Astrocyte (in vitro differentiated cells and primary cell): ENCODE results near the gene UQCC2. TPM values are rescaled to one million over a fixed set of nuclear protein-coding genes. Genes with fewer than 3 reads are reported as not detected.

Experiments
- DNase-seq: peaks from one replicate; pipeline ENCODE4 v3.0.0-alpha.2; 2010; ENCODE audit warnings: low read depth
- FAIRE-seq: peaks from 2 replicates; lab custom pipeline; 2011; peaks lifted over from hg19 to GRCh38; lab: Jason Lieb, UNC
- H2AFZ ChIP-seq: 2 replicates; pipeline ENCODE4 v1.6.0; 2012; ENCODE audit warnings: low read depth, low read length, inconsistent platforms
- H3K27ac ChIP-seq: 2 replicates; pipeline ENCODE4 v1.5.1; 2011; ENCODE audit warnings: low read depth, low read length, inconsistent platforms
- H3K27me3 ChIP-seq: 2 replicates; pipeline ENCODE4 v1.6.0; 2011; ENCODE audit warnings: low read length, inconsistent platforms; ENCODE audit not compliant: insufficient read depth
- H3K36me3 ChIP-seq: 2 replicates; pipeline ENCODE4 v1.5.1; 2011; ENCODE audit warnings: low read length, inconsistent platforms; ENCODE audit not compliant: insufficient read depth
- H3K4me1 ChIP-seq: 2 replicates; pipeline ENCODE4 v1.5.1; 2011; ENCODE audit warnings: low read length, inconsistent platforms; ENCODE audit not compliant: insufficient read depth
- H3K4me2 ChIP-seq: 2 replicates; pipeline ENCODE4 v1.6.0; 2012; ENCODE audit warnings: low read length, inconsistent platforms
- H3K4me3 ChIP-seq: 2 replicates; pipeline ENCODE4 v1.5.1; 2011; ENCODE audit warnings: low read depth, mild to moderate bottlenecking, low read length, inconsistent platforms; ENCODE audit not compliant: insufficient read depth
- H3K79me2 ChIP-seq: 2 replicates; pipeline ENCODE4 v1.6.0; 2012; ENCODE audit warnings: mild to moderate bottlenecking, low read length, inconsistent platforms; ENCODE audit not compliant: insufficient read depth
- H3K9ac ChIP-seq: 2 replicates; pipeline ENCODE4 v1.6.0; 2012; ENCODE audit warnings: mild to moderate bottlenecking, low read length, inconsistent platforms
- H3K9me3 ChIP-seq: 2 replicates; pipeline ENCODE4 v1.5.1; 2012; ENCODE audit warnings: low read depth, mild to moderate bottlenecking, low read length, inconsistent platforms; ENCODE audit not compliant: insufficient read depth
- H4K20me1 ChIP-seq: 2 replicates; pipeline ENCODE4 v1.6.0; 2012; ENCODE audit warnings: low read length, inconsistent platforms; ENCODE audit not compliant: insufficient read depth
- H3K27ac Mint-ChIP-seq: one replicate; pipeline ENCODE4 v1.8.0; 2021; ENCODE audit warnings: mild to moderate bottlenecking, mixed read lengths; ENCODE audit not compliant: unreplicated experiment
- H3K27me3 Mint-ChIP-seq: one replicate; pipeline ENCODE4 v1.8.0; 2021; ENCODE audit warnings: low read depth, mixed read lengths; ENCODE audit not compliant: unreplicated experiment
- H3K36me3 Mint-ChIP-seq: one replicate; pipeline ENCODE4 v1.8.0; 2021; ENCODE audit warnings: low read depth, mixed read lengths; ENCODE audit not compliant: unreplicated experiment
- H3K4me1 Mint-ChIP-seq: one replicate; pipeline ENCODE4 v1.8.0; 2021; ENCODE audit warnings: low read depth, mixed read lengths; ENCODE audit not compliant: unreplicated experiment
- H3K4me3 Mint-ChIP-seq: one replicate; pipeline ENCODE4 v1.8.0; 2021; ENCODE audit warnings: mild to moderate bottlenecking, moderate library complexity, mixed read lengths; ENCODE audit not compliant: unreplicated experiment
- H3K9me3 Mint-ChIP-seq: one replicate; pipeline ENCODE4 v1.8.0; 2021; ENCODE audit warnings: mild to moderate bottlenecking, mixed read lengths; ENCODE audit not compliant: unreplicated experiment
- EZH2 ChIP-seq: IDR thresholded peaks from 2 replicates; pipeline ENCODE4 v1.6.1; 2012; ENCODE audit warnings: mild to moderate bottlenecking, low read length, inconsistent platforms; ENCODE audit not compliant: insufficient read depth
- total RNA-seq: library from RNA; stranded (reverse); gene quantifications from 2 replicates; pipeline ENCODE4 v1.2.1, GENCODE V29; 2021
- TF ChIP-seq, protein P1 (sequence below): IDR thresholded peaks from 2 replicates; pipeline ENCODE4 v1.5.1; 2011; ENCODE audit warnings: low read depth, mild to moderate bottlenecking, inconsistent platforms, low read length, moderate library complexity; ENCODE audit not compliant: insufficient read depth

The UQCC2 gene
- total RNA-seq, 1 donor from 2014 or later, result 70.2 TPM

DNA sequence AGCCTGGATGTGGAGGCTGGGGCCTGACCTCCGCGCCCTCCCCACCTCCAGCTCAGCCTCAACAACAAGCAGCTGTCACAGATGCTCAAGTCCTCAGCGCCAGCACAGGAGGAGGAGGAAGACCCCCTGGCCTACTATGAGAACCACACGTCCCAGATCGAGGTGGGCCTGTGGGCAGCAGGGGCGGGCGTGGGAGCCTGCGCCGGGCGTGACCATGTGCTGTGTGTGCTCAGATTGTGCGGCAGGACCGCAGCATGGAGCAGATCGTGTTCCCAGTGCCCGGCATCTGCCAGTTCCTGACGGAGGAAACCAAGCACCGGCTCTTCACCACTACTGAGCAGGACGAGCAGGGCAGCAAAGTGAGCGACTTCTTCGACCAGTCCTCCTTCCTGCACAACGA lies 23.5 kb downstream of the UQCC2 start:
- H3K4me1 ChIP-seq, result peaks cover 20% of the 10 kb centered on the region
- Mint-ChIP-seq H3K36me3 (peaks cover 24% of the 10 kb centered on the region), H3K27me3 (no peaks in the 10 kb centered on the region), H3K27ac (no peak overlapping the region), H3K4me3 (no peak overlapping the region), H3K9me3 (no peaks in the 10 kb centered on the region), H3K4me1 (peaks cover 7% of the 10 kb centered on the region)
- no peaks in the 10 kb centered on the region for H3K79me2 ChIP-seq
- H3K4me3 ChIP-seq, result no peak overlapping the region
- no peaks in the 10 kb centered on the region for H4K20me1 ChIP-seq
- H3K27me3 ChIP-seq, result no peaks in the 10 kb centered on the region
- FAIRE-seq (no peak), DNase-seq (no peak)
- no peak overlapping the region for H3K27ac ChIP-seq
- no peaks in the 10 kb centered on the region for H3K9me3 ChIP-seq
- no peak overlapping the region for H2AFZ ChIP-seq
- TF ChIP-seq, protein P1, sequence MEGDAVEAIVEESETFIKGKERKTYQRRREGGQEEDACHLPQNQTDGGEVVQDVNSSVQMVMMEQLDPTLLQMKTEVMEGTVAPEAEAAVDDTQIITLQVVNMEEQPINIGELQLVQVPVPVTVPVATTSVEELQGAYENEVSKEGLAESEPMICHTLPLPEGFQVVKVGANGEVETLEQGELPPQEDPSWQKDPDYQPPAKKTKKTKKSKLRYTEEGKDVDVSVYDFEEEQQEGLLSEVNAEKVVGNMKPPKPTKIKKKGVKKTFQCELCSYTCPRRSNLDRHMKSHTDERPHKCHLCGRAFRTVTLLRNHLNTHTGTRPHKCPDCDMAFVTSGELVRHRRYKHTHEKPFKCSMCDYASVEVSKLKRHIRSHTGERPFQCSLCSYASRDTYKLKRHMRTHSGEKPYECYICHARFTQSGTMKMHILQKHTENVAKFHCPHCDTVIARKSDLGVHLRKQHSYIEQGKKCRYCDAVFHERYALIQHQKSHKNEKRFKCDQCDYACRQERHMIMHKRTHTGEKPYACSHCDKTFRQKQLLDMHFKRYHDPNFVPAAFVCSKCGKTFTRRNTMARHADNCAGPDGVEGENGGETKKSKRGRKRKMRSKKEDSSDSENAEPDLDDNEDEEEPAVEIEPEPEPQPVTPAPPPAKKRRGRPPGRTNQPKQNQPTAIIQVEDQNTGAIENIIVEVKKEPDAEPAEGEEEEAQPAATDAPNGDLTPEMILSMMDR, result no peak
- no peak for TF ChIP-seq EZH2
- H3K4me2 ChIP-seq, result no peak overlapping the region
- H3K9ac ChIP-seq, result no peak overlapping the region
- H3K36me3 ChIP-seq, result no peaks in the 10 kb centered on the region

DNA sequence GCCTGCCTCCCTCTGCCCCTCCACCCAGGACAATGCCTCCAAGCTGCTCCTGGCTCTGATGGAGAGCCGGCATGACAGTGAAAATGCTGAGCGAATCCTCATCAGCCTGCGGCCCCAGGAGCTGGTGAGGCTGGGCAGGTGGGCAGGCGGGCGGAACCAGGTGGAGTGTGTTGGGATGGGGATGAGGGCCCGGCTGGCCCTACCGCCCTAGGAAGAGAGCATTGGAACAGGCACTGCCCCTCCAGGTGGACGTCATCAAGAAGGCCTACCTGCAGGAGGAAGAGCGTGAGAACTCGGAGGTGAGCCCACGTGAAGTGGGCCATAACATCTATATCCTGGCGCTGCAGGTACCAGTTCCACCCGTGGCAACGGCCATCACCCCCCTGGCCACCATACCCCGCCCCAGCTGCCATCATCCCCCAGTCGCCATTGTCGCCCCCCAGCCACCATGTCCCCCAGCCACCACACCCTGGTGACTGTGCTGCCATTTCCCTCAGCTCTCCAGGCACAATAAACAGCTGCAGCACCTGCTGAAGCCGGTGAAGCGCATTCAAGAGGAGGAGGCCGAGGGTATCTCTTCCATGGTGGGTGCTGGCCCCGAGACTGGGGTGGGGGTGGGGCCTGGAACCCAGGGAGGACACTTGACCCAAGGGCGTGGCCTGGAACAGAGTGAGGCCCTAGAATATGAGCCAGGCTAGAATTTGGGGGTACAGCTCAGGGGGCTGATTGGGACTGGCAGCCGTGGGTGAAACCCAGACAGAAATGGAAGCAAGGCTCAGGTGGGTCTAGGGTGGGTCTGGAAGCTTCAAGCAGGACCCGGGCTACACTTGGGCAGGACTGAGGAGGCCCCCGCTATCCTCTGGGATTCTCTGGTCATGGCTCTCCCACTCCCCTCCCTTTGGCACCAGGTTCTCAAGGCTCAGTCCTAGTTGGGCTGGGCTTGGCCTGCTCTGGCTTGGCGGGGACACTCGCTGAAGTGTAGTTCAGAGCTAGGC lies 24.2 kb downstream of the UQCC2 start:
- DNase-seq (no peak), FAIRE-seq (no peak)
- H3K27me3 ChIP-seq, result no peaks in the 10 kb centered on the region
- H3K4me2 ChIP-seq, result no peak overlapping the region
- no peaks in the 10 kb centered on the region for H3K9me3 ChIP-seq
- no peak overlapping the region for H3K27ac ChIP-seq
- Mint-ChIP-seq H3K27ac (no peak overlapping the region), H3K9me3 (no peaks in the 10 kb centered on the region), H3K36me3 (peaks cover 26% of the 10 kb centered on the region), H3K4me1 (peaks cover under 1% of the 10 kb centered on the region), H3K27me3 (no peaks in the 10 kb centered on the region), H3K4me3 (no peak overlapping the region)
- H3K9ac ChIP-seq, result no peak overlapping the region
- peaks cover 12% of the 10 kb centered on the region for H3K4me1 ChIP-seq
- TF ChIP-seq EZH2, result no peak
- TF ChIP-seq, protein P1, result no peak
- no peaks in the 10 kb centered on the region for H3K36me3 ChIP-seq
- H4K20me1 ChIP-seq, result no peaks in the 10 kb centered on the region
- H3K79me2 ChIP-seq, result no peaks in the 10 kb centered on the region
- H2AFZ ChIP-seq, result no peak overlapping the region
- no peak overlapping the region for H3K4me3 ChIP-seq
